ENCODE data around the gene UQCRQ.

Gene UQCRQ

GRCh38 chr5:132866342-132867045 is at the start of gene UQCRQ, which contains the start of gene GDF9:
Gene UQCRQ, plus strand, starts transcription at chr5:132866642. Its CDS starts 240 bp downstream, at chr5:132866882.
Gene GDF9, minus strand, starts transcription at chr5:132866469. Its CDS starts 1,936 bp downstream, at chr5:132864533.
- peak; percentile 88 to 90 for DNase-seq

- no peak for DNase-seq
Observed at GRCh38 chr5:132817011-132817410, 49.4 kb upstream of the UQCRQ start.

GRCh38 chr5:132819468-132819867 is 47.0 kb upstream of the UQCRQ start:
- peak in 1 of 2 donors; percentile 27 for DNase-seq

- peak; percentile 94 to 95 for DNase-seq
Observed at GRCh38 chr5:132820162-132820754, 46.2 kb upstream of the UQCRQ start.

GRCh38 chr5:132821350-132821749 is 45.1 kb upstream of the UQCRQ start:
- no peak for DNase-seq

- DNase-seq: no peak
Observed at GRCh38 chr5:132821791-132822190, 44.7 kb upstream of the UQCRQ start.

GRCh38 chr5:132822650-132823480 is 43.6 kb upstream of the UQCRQ start:
- peak in 1 of 2 donors; percentile 45 for DNase-seq

GRCh38 chr5:132823481-132824050 is 42.9 kb upstream of the UQCRQ start:
- no peak for DNase-seq

- no peak for DNase-seq
Observed at GRCh38 chr5:132824426-132824825, 42.0 kb upstream of the UQCRQ start.

GRCh38 chr5:132825033-132825833 is 41.2 kb upstream of the UQCRQ start:
- peak in 1 of 2 donors; percentile 30 for DNase-seq

- DNase-seq: peak in 1 of 2 donors; percentile 31
Observed at GRCh38 chr5:132825834-132826391, 40.5 kb upstream of the UQCRQ start.

GRCh38 chr5:132826424-132827082 is 39.9 kb upstream of the UQCRQ start:
- no peak for DNase-seq

- DNase-seq: no peak
Observed at GRCh38 chr5:132827943-132828673, 38.3 kb upstream of the UQCRQ start.

- DNase-seq: no peak
Observed at GRCh38 chr5:132828846-132829494, 37.5 kb upstream of the UQCRQ start.

GRCh38 chr5:132829742-132830435 is 36.6 kb upstream of the UQCRQ start:
- peak; percentile 73 to 81 for DNase-seq

- peak in 1 of 2 donors; percentile 53 for DNase-seq
Observed at GRCh38 chr5:132830436-132831094, 35.9 kb upstream of the UQCRQ start, which contains the start of gene SHROOM1. Gene SHROOM1, minus strand, starts transcription at chr5:132830647. Its CDS starts 4,507 bp downstream, at chr5:132826140.

GRCh38 chr5:132831095-132831860 is 35.2 kb upstream of the UQCRQ start:
- DNase-seq: no peak

GRCh38 chr5:132832612-132833011 is 33.8 kb upstream of the UQCRQ start:
- no peak for DNase-seq

Measured in stimulated activated CD4-positive, alpha-beta T cell treated with anti-CD3 and anti-CD28 coated beads, Interleukin-2, amount 100 ng/mL, for 24 hours (primary cell).